ENCODE measurements around the gene IGF1R.
A peak's percentile ranks its signal among the peaks of the same experiment; 100 is the strongest.

The IGF1R gene

GRCh38 chr15:98894312-98894711, 246.0 kb downstream of the IGF1R start:
- DNase-seq: no peak

- DNase-seq: peak; percentile 82
Observed at GRCh38 chr15:98896002-98896721, 247.8 kb downstream of the IGF1R start.

- peak; percentile 100 for DNase-seq
Observed at GRCh38 chr15:98896802-98897732, 248.7 kb downstream of the IGF1R start.

- DNase-seq: no peak
Observed at GRCh38 chr15:98898122-98898521, 249.8 kb downstream of the IGF1R start.

- no peak for DNase-seq
Observed at GRCh38 chr15:98899272-98900021, 251.1 kb downstream of the IGF1R start.

GRCh38 chr15:98900356-98900755, 252.0 kb downstream of the IGF1R start:
- DNase-seq: peak; percentile 79

- no peak for DNase-seq
Observed at GRCh38 chr15:98901434-98902072, 253.2 kb downstream of the IGF1R start.

GRCh38 chr15:98902931-98903330, 254.6 kb downstream of the IGF1R start:
- no peak for DNase-seq

- peak; percentile 94 for DNase-seq
Observed at GRCh38 chr15:98903377-98904018, 255.2 kb downstream of the IGF1R start.

- peak; percentile 76 for DNase-seq
Observed at GRCh38 chr15:98904544-98904943, 256.2 kb downstream of the IGF1R start.

GRCh38 chr15:98905963-98906711, 257.8 kb downstream of the IGF1R start:
- peak; percentile 67 for DNase-seq

- DNase-seq: peak; percentile 52
Observed at GRCh38 chr15:98906712-98907083, 258.4 kb downstream of the IGF1R start.

GRCh38 chr15:98907927-98908471, 259.7 kb downstream of the IGF1R start:
- no peak for DNase-seq

- no peak for DNase-seq
Observed at GRCh38 chr15:98909968-98910885, 261.9 kb downstream of the IGF1R start.

- peak; percentile 98 for DNase-seq
Observed at GRCh38 chr15:98914626-98915025, 266.3 kb downstream of the IGF1R start.

- DNase-seq: no peak
Observed at GRCh38 chr15:98916826-98917225, 268.5 kb downstream of the IGF1R start.

- no peak for DNase-seq
Observed at GRCh38 chr15:98917417-98917816, 269.1 kb downstream of the IGF1R start.

- DNase-seq: no peak
Observed at GRCh38 chr15:98920091-98920880, 271.9 kb downstream of the IGF1R start.

- no peak for DNase-seq
Observed at GRCh38 chr15:98923171-98923570, 274.8 kb downstream of the IGF1R start.
